Caco-2 (cell line): ENCODE measurements around the gene SAMD10. TPM values are rescaled to one million over a fixed set of nuclear protein-coding genes. Genes with fewer than 3 reads are reported as not detected.

Experiments used
- BruUV-seq: library from RNA; stranded (reverse); fragments of 400-500 nt; replicated peaks from 2 replicates; lab custom pipeline; 2021; lab: Mats Ljungman, UMichigan
- CTCF ChIA-PET: fragments of 300-600 bp; sonication (Branson Sonifier 250); formaldehyde crosslinking; loops from one replicate; lab custom pipeline; 2022; ENCODE audit warnings: antibody characterized with exemption; lab: Charles Lee
- POLR2A ChIA-PET: fragments of 300-600 bp; sonication (Branson Sonifier 250); formaldehyde crosslinking; loops from one replicate; lab custom pipeline; 2022; ENCODE audit warnings: antibody characterized with exemption; lab: Charles Lee
- DNase-seq, 2 experiments: peaks; one replicate each; pipeline versions ENCODE4 v3.0.0 to v3.0.0-alpha.2; 2020 to 2022
- H3K27me3 ChIP-seq: replicated peaks from 2 replicates; pipeline ENCODE4 v1.6.0; 2011; ENCODE audit warnings: low read length; ENCODE audit not compliant: control insufficient read depth, insufficient read depth
- H3K36me3 ChIP-seq: 2 replicates; pipeline ENCODE4 v1.5.1; 2011; ENCODE audit warnings: low read length; ENCODE audit not compliant: control insufficient read depth, insufficient read depth
- H3K4me1 ChIP-seq: fragments of 250-450 bp; sonication (Bioruptor Pico); 2 replicates; pipeline ENCODE4 v1.5.1; 2020; ENCODE audit warnings: mild to moderate bottlenecking
- H3K4me3 ChIP-seq: 2 replicates; pipeline ENCODE4 v1.5.1; 2011; ENCODE audit warnings: low read depth, mild to moderate bottlenecking, control low read depth, low read length
- H3K9me3 ChIP-seq: fragments of 250-450 bp; sonication (Bioruptor Pico); 2 replicates; pipeline ENCODE4 v1.5.1; 2020; ENCODE audit warnings: mild to moderate bottlenecking, moderate library complexity
- H3K27ac Mint-ChIP-seq: one replicate; pipeline ENCODE4 v1.8.0; 2022; ENCODE audit warnings: mixed read lengths; ENCODE audit not compliant: unreplicated experiment
- H3K27me3 Mint-ChIP-seq: one replicate; pipeline ENCODE4 v1.8.0; 2022; ENCODE audit warnings: mixed read lengths; ENCODE audit not compliant: insufficient read depth, unreplicated experiment
- H3K36me3 Mint-ChIP-seq: one replicate; pipeline ENCODE4 v1.8.0; 2022; ENCODE audit warnings: mild to moderate bottlenecking, mixed read lengths; ENCODE audit not compliant: insufficient read depth, unreplicated experiment
- H3K4me1 Mint-ChIP-seq: one replicate; pipeline ENCODE4 v1.8.0; 2022; ENCODE audit warnings: low read depth, mixed read lengths; ENCODE audit not compliant: unreplicated experiment
- H3K4me3 Mint-ChIP-seq: one replicate; pipeline ENCODE4 v1.8.0; 2022; ENCODE audit warnings: mild to moderate bottlenecking, moderate library complexity, mixed read lengths; ENCODE audit not compliant: unreplicated experiment
- H3K9me3 Mint-ChIP-seq: one replicate; pipeline ENCODE4 v1.8.0; 2022; ENCODE audit warnings: mixed read lengths; ENCODE audit not compliant: unreplicated experiment
- intact Hi-C: fragments of 100-400 bp; cut with micrococcal nuclease; formaldehyde crosslinking; loops from one replicate; pipeline ENCODE4 v1.10.0; 2022; ENCODE audit not compliant: unreplicated experiment
- total RNA-seq: library from RNA; stranded (reverse); gene quantifications from 2 replicates; pipeline ENCODE4 v1.2.3, GENCODE V29; 2022
- TF ChIP-seq, protein P1 (sequence below), 2 experiments: fragments of 200-600 bp in 1 of 2; IDR thresholded peaks; 1 replicate in 1 of 2; 2 replicates in 1 of 2; pipeline versions ENCODE4 v1.5.1 to v1.8.0; 2011 to 2022; ENCODE audit warnings: antibody characterized with exemption in 1 of 2, control low read depth in 1 of 2, inconsistent platforms in 1 of 2, low read depth in 1 of 2, low read length in 1 of 2, mild to moderate bottlenecking in 1 of 2, moderate library complexity in 1 of 2; ENCODE audit not compliant: insufficient read depth in 1 of 2, severe bottlenecking in 1 of 2, unreplicated experiment in 1 of 2

SAMD10 gene
- total RNA-seq, 1 experiment from 2014 or later = 13.6 TPM

DNA sequence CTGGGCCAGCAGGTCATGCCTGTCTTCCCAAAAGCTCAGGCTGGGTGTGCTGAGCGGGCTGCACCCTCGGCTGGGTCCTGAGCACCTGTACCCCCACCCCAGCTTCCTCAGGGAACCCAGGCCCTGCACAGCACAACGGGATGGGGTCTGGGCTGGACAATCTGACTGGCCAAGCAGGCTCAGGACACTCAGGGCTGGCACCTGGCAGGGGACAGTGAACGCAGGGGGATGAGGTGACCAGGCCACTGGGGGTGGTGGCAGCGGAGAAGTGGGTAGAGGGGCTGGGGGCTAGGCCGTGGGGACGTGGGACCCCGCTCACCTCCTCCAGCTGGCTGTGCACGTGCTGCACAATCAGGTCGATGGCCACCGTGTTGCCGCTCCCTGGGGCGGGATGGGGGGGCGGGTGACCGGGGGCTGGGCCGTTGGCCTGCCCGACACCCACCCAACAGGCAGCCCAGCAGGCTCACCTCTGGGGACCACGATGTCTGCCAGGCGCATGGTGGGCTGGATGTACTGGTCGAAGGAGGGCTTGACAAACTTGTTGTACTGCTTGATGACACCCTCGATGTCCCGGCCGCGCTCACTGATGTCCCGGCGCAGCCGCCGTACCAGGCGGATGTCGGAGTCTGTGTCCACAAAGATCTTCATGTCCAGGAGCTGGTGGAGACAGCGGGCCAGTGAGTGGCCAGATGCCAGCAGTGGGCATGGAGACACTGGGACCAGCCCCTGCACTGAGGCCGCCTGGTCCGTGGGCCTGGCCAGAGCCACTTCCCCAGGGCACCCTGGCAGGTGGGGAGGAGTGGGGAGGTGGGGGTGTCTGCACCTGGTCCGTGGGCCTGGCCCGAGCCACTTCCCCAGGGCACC, 35.1 kb downstream of the SAMD10 start:
- H3K27me3 ChIP-seq = no peaks in the 10 kb centered on the region
- ChIA-PET CTCF (interaction anchor here (1.2 kb wide), 1 partner anchor 10 kb away, joined by 3 read pairs; no protein-coding TSS in a partner anchor), POLR2A (no interaction called here)
- no peak overlapping the region for H3K4me3 ChIP-seq
- peaks cover 25% of the 10 kb centered on the region for H3K36me3 ChIP-seq
- intact Hi-C loops = no loop called here
- 0 out of 2 replicates have a peak, but pooled peaks cover 4% of the 10 kb centered on the region for H3K9me3 ChIP-seq
- peak overlapping the region; percentile 64 for H3K27ac Mint-ChIP-seq
- H3K36me3 Mint-ChIP-seq = peaks cover 100% of the 10 kb centered on the region
- no peaks in the 10 kb centered on the region for H3K9me3 Mint-ChIP-seq
- H3K27me3 Mint-ChIP-seq = peaks cover 3% of the 10 kb centered on the region
- TF ChIP-seq, protein P1, sequence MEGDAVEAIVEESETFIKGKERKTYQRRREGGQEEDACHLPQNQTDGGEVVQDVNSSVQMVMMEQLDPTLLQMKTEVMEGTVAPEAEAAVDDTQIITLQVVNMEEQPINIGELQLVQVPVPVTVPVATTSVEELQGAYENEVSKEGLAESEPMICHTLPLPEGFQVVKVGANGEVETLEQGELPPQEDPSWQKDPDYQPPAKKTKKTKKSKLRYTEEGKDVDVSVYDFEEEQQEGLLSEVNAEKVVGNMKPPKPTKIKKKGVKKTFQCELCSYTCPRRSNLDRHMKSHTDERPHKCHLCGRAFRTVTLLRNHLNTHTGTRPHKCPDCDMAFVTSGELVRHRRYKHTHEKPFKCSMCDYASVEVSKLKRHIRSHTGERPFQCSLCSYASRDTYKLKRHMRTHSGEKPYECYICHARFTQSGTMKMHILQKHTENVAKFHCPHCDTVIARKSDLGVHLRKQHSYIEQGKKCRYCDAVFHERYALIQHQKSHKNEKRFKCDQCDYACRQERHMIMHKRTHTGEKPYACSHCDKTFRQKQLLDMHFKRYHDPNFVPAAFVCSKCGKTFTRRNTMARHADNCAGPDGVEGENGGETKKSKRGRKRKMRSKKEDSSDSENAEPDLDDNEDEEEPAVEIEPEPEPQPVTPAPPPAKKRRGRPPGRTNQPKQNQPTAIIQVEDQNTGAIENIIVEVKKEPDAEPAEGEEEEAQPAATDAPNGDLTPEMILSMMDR (IDR thresholded peaks at IDR 0.05; ENCODE audit: insufficient read depth in 1 of 2, low read depth in 1 of 2, low read length in 1 of 2, severe bottlenecking in 1 of 2, unreplicated experiment in 1 of 2) = no peak
- BruUV-seq = no TSS peak
- H3K4me1 Mint-ChIP-seq = peaks cover 29% of the 10 kb centered on the region
- no peak overlapping the region for H3K4me3 Mint-ChIP-seq
- DNase-seq = no peak
- H3K4me1 ChIP-seq = peaks cover 3% of the 10 kb centered on the region; the same call in 1 of the 2 replicates

DNA sequence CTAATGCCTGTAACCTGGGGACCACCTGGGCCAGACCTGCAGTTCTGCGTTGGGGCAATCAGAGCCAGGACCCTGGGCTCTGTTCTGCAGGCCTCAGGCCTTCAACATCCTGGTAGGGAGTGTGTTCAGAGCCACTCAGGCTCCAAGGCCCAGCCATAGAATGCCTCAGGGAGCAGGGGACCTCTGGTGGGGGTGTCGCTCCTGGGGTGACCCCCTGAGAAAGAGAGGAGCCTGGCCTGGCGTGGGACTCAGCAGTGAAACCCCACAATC, 35.7 kb downstream of the SAMD10 start:
- no peak overlapping the region for H3K4me3 Mint-ChIP-seq

More for the DNA sequence above, 35.7 kb downstream of the SAMD10 start:
- peaks cover 3% of the 10 kb centered on the region for H3K27me3 Mint-ChIP-seq
- Histone ChIP-seq H3K4me1 (no peaks in the 10 kb centered on the region; the same call in 1 of the 2 replicates), H3K27me3 (no peaks in the 10 kb centered on the region), H3K9me3 (0 out of 2 replicates have a peak, but pooled peaks cover 4% of the 10 kb centered on the region), H3K4me3 (no peak overlapping the region), H3K36me3 (peaks cover 25% of the 10 kb centered on the region)
- H3K4me1 Mint-ChIP-seq = peaks cover 25% of the 10 kb centered on the region
- BruUV-seq = no TSS peak
- H3K9me3 Mint-ChIP-seq = no peaks in the 10 kb centered on the region
- H3K36me3 Mint-ChIP-seq = peaks cover 97% of the 10 kb centered on the region
- peak overlapping the region; percentile 79 for H3K27ac Mint-ChIP-seq
- ChIA-PET CTCF (interaction anchor here (1.2 kb wide), 1 partner anchor 11 kb away, joined by 3 read pairs; no protein-coding TSS in a partner anchor), POLR2A (no interaction called here)
- TF ChIP-seq, protein P1 (IDR thresholded peaks at IDR 0.05; ENCODE audit: insufficient read depth in 1 of 2, low read depth in 1 of 2, low read length in 1 of 2, severe bottlenecking in 1 of 2, unreplicated experiment in 1 of 2) = no peak
- intact Hi-C loops = no loop called here
- DNase-seq = no peak
